Choroid plexus epithelial cell (primary cell): ENCODE results near the gene DRAM1.

Experiments used
- DNase-seq: peaks from one replicate; pipeline ENCODE4 v3.0.0-alpha.2; 2010; ENCODE audit warnings: low read depth
- H3K4me3 ChIP-seq: 2 replicates; pipeline ENCODE4 v1.5.1; 2011; ENCODE audit warnings: low read depth, mild to moderate bottlenecking, control low read depth, low read length, moderate library complexity
- CTCF ChIP-seq: conservative IDR thresholded peaks from 2 replicates; pipeline ENCODE4 v1.5.1; 2011; ENCODE audit warnings: low read depth, mild to moderate bottlenecking, control low read depth, inconsistent platforms, low read length, moderate library complexity

The DRAM1 gene, protein sequence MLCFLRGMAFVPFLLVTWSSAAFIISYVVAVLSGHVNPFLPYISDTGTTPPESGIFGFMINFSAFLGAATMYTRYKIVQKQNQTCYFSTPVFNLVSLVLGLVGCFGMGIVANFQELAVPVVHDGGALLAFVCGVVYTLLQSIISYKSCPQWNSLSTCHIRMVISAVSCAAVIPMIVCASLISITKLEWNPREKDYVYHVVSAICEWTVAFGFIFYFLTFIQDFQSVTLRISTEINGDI

GRCh38 chr12:101876861-101877805, at the start of gene DRAM1:
TSS of gene DRAM1 (plus strand) at chr12:101877580. CDS start at chr12:101877790, 210 bp downstream.
- TF ChIP-seq CTCF, result no peak
- H3K4me3 ChIP-seq, result peak within 1 kb of the TSS; percentile 98
- DNase-seq, result peak; percentile 95

DNA sequence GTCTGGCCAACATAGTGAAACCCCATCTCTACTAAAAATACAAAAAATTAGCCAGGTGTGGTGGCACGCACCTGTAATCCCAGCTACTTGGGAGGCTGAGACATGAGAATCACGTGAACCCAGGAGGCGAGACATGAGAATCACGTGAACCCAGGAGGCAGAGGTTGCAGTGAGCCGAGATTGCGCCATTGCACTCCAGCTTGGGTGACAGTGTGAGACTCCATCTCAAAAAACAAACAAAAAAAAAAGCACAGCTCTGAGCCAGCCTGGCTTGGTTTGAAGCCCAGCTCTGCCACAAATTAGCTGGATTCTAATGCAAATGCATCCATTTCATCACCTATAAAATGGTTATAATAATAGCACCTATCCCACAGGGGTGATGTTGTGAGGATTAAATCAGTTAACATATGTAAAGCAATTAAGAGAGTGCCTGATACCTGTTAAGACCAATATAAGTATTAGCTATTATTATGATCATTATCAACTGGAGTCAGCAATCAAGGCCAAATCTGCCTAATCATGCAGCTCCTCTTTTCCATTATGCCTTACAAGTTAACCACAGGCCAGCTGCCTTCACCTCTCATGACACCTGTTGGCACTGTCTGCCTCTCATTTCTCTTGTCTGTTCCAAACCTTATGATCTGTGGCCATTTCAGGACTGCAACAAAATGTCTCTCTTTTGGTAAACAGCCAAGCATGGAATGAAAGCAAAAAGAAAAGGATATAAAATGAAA, 48.8 kb upstream of the DRAM1 start:
- no peak for TF ChIP-seq CTCF
- no peak for DNase-seq
- H3K4me3 ChIP-seq, result no peak overlapping the region

GRCh38 chr12:101829639-101830366, 47.6 kb upstream of the DRAM1 start:
- DNase-seq, result peak; percentile 17
- TF ChIP-seq CTCF, result no peak
- peak overlapping the region; percentile 96 for H3K4me3 ChIP-seq

- peak; percentile 64 for TF ChIP-seq CTCF
- H3K4me3 ChIP-seq, result peak within 1 kb of the TSS; percentile 96
- peak; percentile 95 for DNase-seq
Observed at GRCh38 chr12:101830367-101831325, 46.7 kb upstream of the DRAM1 start, which contains the start of gene GNPTAB. TSS of gene GNPTAB (minus strand) at chr12:101830959. CDS start at chr12:101830675, 284 bp downstream.

DNA sequence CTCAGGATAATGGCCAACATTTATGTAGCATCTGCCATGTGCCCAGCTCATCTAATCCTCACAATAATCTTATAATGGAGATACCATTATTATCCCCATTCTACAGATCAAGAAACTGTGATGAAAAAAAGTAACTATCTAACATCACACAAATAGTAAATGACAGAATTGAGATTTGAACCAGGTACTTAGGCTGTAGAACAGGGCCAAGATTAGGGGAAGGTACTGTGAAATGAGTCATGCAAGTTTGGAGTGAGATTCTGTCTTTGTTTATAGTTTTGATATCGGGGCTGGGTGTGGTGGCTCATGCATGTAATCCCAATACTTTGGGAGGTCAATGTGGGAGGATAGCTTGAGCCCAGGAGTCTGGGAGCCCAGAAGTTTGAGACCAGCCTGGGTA, 45.4 kb upstream of the DRAM1 start:
- TF ChIP-seq CTCF, result no peak
- no peak overlapping the region for H3K4me3 ChIP-seq
- no peak for DNase-seq
